ENCODE results near the gene ARMC7. TPM values are rescaled to one million over a fixed set of nuclear protein-coding genes. Genes with fewer than 3 reads are reported as not detected.
"Not testable (repeated sequence)": the region's sequence is repeated elsewhere in the genome, so short reads cannot be mapped to it uniquely, and the experiment has no call there.

Gene ARMC7
- total RNA-seq, 1 experiment from 2014 or later: 22.8 TPM

- H2AK5ac ChIP-seq (ENCODE audit: insufficient read length, low read length): no peak overlapping the region
- no peaks in the 10 kb centered on the region for H3K79me1 ChIP-seq (ENCODE audit: insufficient read depth, low read depth, low read length, poor library complexity, severe bottlenecking)
- H3K9me3 ChIP-seq (ENCODE audit: control insufficient read depth, low read depth, low read length): no peaks in the 10 kb centered on the region
- H2BK20ac ChIP-seq (ENCODE audit: low read depth, low read length, poor library complexity, severe bottlenecking): no peak overlapping the region
- peaks cover 31% of the 10 kb centered on the region for H3K79me2 ChIP-seq (ENCODE audit: insufficient read depth, low read length)
- H3K9ac ChIP-seq (ENCODE audit: extremely low read depth, insufficient read length, low read length): no peak overlapping the region
- DNase-seq: peak; percentile 46
- Mint-ChIP-seq H3K36me3 (ENCODE audit: insufficient read depth in 1 of 3, low read depth in 3 of 3) (peaks cover 11 to 27% (median 13%) of the 10 kb centered on the region in 3 experiments), H3K4me1 (peaks cover 24 to 39% of the 10 kb centered on the region in 2 experiments), H3K27ac (peak overlapping the region; percentile 15 to 89 (median 46); a peak in 4 of 7 replicates), H3K9me3 (peaks cover 0 to 8% of the 10 kb centered on the region in 2 experiments; a peak in 2 of 5 replicates), H3K4me3 (peak overlapping the region; percentile 90 to 94), H3K27me3 (ENCODE audit: low read depth) (peaks cover 2% of the 10 kb centered on the region; the same call in 1 of the 2 replicates)
- peak overlapping the region; percentile 20 for H3K27ac ChIP-seq (ENCODE audit: insufficient read length, low read depth, low read length)
- TF ChIP-seq CTCF (conservative IDR thresholded peaks at IDR 0.05): no peak
- no peak overlapping the region for H2BK12ac ChIP-seq (ENCODE audit: insufficient read length, low read depth, low read length)
- no peak overlapping the region for H2BK5ac ChIP-seq (ENCODE audit: insufficient read length, low read length)
- H3K18ac ChIP-seq (ENCODE audit: insufficient read length, low read depth, low read length): no peak overlapping the region
- H3K23ac ChIP-seq (ENCODE audit: insufficient read length, low read depth, low read length): no peak overlapping the region
- no CpG with 5 or more reads among the region's 3 CpGs for WGBS (ENCODE audit: extremely low coverage, insufficient read length, low lambda C conversion rate)
- no peak overlapping the region for H2AFZ ChIP-seq (ENCODE audit: low read length)
- H3K27me3 ChIP-seq (ENCODE audit: insufficient read depth, low read length): no peaks in the 10 kb centered on the region
- H2BK120ac ChIP-seq (ENCODE audit: low read depth, low read length, poor library complexity, severe bottlenecking): no peak overlapping the region
- H4K8ac ChIP-seq (replicated peaks; ENCODE audit: insufficient read length, low read depth, low read length): no peak overlapping the region
- no peak overlapping the region for H3T11ph ChIP-seq (ENCODE audit: low read length)
- H2BK15ac ChIP-seq (ENCODE audit: low read depth, low read length): no peak overlapping the region
- no peak overlapping the region for H3K14ac ChIP-seq (ENCODE audit: insufficient read depth, low read length)
- H3K4me1 ChIP-seq (ENCODE audit: insufficient read depth, low read length): no peaks in the 10 kb centered on the region
- H3K4ac ChIP-seq (ENCODE audit: low read depth, low read length): no peak overlapping the region
- no peak overlapping the region for H4K5ac ChIP-seq (ENCODE audit: insufficient read length, low read depth, low read length)
- H3K4me2 ChIP-seq (ENCODE audit: insufficient read depth, insufficient read length, low read length): peak overlapping the region; percentile 57
- H4K20me1 ChIP-seq (ENCODE audit: control insufficient read depth, insufficient read depth, insufficient read length): no peaks in the 10 kb centered on the region
- peaks cover 8% of the 10 kb centered on the region for H3K23me2 ChIP-seq (ENCODE audit: insufficient read length, low read depth, low read length, poor library complexity, severe bottlenecking)
- H3K56ac ChIP-seq (ENCODE audit: insufficient read length, low read depth, low read length): no peak overlapping the region
- no peak overlapping the region for H4K91ac ChIP-seq (ENCODE audit: insufficient read length, low read depth, low read length)
Measured at GRCh38 chr17:75155191-75155601, 45.4 kb downstream of the ARMC7 start.

GRCh38 chr17:75158480-75158879, 48.7 kb downstream of the ARMC7 start:
- not testable (repeated sequence) for H2AK5ac ChIP-seq (ENCODE audit: insufficient read length, low read length); H3K18ac ChIP-seq (ENCODE audit: insufficient read length, low read depth, low read length); H4K91ac ChIP-seq (ENCODE audit: insufficient read length, low read depth, low read length); H3K27me3 Mint-ChIP-seq (ENCODE audit: low read depth); H3K79me1 ChIP-seq (ENCODE audit: insufficient read depth, low read depth, low read length, poor library complexity, severe bottlenecking); H3K27ac Mint-ChIP-seq; H3T11ph ChIP-seq (ENCODE audit: low read length); H3K14ac ChIP-seq (ENCODE audit: insufficient read depth, low read length); H4K20me1 ChIP-seq (ENCODE audit: control insufficient read depth, insufficient read depth, insufficient read length); H4K8ac ChIP-seq (replicated peaks; ENCODE audit: insufficient read length, low read depth, low read length); H2BK5ac ChIP-seq (ENCODE audit: insufficient read length, low read length); H2BK20ac ChIP-seq (ENCODE audit: low read depth, low read length, poor library complexity, severe bottlenecking); H3K4me2 ChIP-seq (ENCODE audit: insufficient read depth, insufficient read length, low read length); H2BK15ac ChIP-seq (ENCODE audit: low read depth, low read length); H3K9ac ChIP-seq (ENCODE audit: extremely low read depth, insufficient read length, low read length); H4K5ac ChIP-seq (ENCODE audit: insufficient read length, low read depth, low read length); H2BK120ac ChIP-seq (ENCODE audit: low read depth, low read length, poor library complexity, severe bottlenecking); H3K23me2 ChIP-seq (ENCODE audit: insufficient read length, low read depth, low read length, poor library complexity, severe bottlenecking); H3K9me3 ChIP-seq (ENCODE audit: control insufficient read depth, low read depth, low read length); H2AFZ ChIP-seq (ENCODE audit: low read length); H3K56ac ChIP-seq (ENCODE audit: insufficient read length, low read depth, low read length); H3K79me2 ChIP-seq (ENCODE audit: insufficient read depth, low read length); H3K4me3 Mint-ChIP-seq; H3K23ac ChIP-seq (ENCODE audit: insufficient read length, low read depth, low read length); H3K9me3 Mint-ChIP-seq; H3K4ac ChIP-seq (ENCODE audit: low read depth, low read length); H3K27me3 ChIP-seq (ENCODE audit: insufficient read depth, low read length); H3K4me1 ChIP-seq (ENCODE audit: insufficient read depth, low read length); H3K27ac ChIP-seq (ENCODE audit: insufficient read length, low read depth, low read length); H2BK12ac ChIP-seq (ENCODE audit: insufficient read length, low read depth, low read length); DNase-seq
- Mint-ChIP-seq H3K36me3 (ENCODE audit: insufficient read depth in 1 of 3, low read depth in 3 of 3) (peaks cover 4 to 14% (median 4%) of the 10 kb centered on the region in 3 experiments; a peak in 5 of 7 replicates), H3K4me1 (peaks cover 11 to 18% of the 10 kb centered on the region in 2 experiments)
- no CpG with 5 or more reads among the region's 8 CpGs for WGBS (ENCODE audit: extremely low coverage, insufficient read length, low lambda C conversion rate)
